ENCODE results near the gene ITSN2.

DNA sequence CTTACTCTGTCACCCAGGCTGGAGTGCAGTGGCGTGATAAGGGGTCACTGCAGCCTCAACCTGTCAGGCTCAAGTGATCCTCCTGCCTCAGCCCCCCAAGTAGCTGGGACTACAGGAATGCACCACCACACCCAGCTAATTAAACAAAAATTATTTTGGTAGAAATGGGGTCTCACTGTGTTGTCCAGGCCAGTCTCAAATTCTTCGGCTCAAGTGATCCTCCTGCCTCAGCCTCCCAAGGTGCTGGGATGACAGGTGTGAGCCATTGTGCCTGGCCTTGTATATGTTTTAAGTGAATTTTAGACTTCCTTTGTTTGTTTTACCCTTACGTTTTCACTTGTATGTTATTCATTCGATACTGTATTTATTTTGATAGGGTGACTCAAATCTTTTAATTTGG is 34.7 kb upstream of the ITSN2 start:
- TF ChIP-seq, protein P1, sequence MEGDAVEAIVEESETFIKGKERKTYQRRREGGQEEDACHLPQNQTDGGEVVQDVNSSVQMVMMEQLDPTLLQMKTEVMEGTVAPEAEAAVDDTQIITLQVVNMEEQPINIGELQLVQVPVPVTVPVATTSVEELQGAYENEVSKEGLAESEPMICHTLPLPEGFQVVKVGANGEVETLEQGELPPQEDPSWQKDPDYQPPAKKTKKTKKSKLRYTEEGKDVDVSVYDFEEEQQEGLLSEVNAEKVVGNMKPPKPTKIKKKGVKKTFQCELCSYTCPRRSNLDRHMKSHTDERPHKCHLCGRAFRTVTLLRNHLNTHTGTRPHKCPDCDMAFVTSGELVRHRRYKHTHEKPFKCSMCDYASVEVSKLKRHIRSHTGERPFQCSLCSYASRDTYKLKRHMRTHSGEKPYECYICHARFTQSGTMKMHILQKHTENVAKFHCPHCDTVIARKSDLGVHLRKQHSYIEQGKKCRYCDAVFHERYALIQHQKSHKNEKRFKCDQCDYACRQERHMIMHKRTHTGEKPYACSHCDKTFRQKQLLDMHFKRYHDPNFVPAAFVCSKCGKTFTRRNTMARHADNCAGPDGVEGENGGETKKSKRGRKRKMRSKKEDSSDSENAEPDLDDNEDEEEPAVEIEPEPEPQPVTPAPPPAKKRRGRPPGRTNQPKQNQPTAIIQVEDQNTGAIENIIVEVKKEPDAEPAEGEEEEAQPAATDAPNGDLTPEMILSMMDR (IDR thresholded peaks at IDR 0.05), result no peak
- TF ChIP-seq POLR2A (IDR thresholded peaks at IDR 0.05), result no peak

Measured in right lobe of liver (tissue), 4 donors.